Left forelimb (tissue), 1 donor: ENCODE measurements around the gene DKK3.
"Not testable (repeated sequence)": the region's sequence is repeated elsewhere in the genome, so short reads cannot be mapped to it uniquely, and the experiment has no call there.

ENCODE experiments used
- DNase-seq: peaks from one replicate; pipeline ENCODE4 v3.0.0-alpha.2; 2018; ENCODE audit warnings: low spot score

DKK3 gene

DNA sequence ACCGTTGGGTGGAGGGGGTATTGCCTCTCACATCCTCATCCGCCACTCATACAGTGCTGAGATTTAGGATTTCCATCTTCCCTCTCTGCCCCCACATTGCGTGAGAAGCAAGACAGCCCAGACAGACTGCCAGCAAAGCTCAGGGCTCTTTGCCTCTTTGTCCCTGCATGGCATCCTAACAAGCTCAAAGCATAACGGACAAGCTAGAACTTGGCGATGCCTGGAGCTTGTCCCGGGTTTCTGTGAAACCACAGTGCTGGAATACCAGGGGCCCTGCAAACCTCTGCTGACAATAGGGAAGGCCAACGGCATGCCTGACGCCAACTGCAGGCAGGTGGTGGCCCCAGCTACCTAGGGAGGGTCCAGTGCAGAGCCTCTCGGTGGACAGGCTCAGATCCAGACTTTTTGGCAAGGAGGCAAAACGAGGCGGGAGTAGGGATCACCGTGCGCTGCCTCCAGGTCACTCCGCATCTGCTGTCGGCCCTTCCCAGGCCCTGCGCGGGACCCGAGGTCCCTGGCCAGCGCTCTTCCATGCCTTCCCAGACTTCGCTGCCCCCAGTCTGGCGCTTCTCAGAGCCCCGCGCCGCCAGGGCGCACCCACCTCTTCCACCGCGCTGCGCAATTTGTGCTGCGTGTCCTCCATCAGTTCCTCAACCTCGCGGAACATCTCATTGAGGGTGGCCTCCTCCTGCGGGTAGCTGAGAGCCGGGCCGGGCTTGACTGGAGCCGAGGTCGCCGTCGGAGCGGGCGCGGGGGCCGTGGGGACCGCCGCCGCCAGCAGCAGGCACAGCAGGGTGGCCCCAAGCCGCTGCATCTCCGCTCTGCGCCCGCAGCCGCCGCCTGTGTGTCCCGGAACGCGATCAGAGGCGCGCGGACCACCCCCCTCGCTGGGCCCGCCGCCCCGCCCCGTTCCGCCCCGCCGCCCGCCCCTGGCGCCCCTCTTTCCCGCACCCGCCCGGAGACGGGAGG, at the start of gene DKK3:
TSS of gene DKK3 (minus strand) at position 858 of the 969 bp plus-strand sequence. CDS start at position 814, 44 bp downstream.
- DNase-seq = no peak

DNA sequence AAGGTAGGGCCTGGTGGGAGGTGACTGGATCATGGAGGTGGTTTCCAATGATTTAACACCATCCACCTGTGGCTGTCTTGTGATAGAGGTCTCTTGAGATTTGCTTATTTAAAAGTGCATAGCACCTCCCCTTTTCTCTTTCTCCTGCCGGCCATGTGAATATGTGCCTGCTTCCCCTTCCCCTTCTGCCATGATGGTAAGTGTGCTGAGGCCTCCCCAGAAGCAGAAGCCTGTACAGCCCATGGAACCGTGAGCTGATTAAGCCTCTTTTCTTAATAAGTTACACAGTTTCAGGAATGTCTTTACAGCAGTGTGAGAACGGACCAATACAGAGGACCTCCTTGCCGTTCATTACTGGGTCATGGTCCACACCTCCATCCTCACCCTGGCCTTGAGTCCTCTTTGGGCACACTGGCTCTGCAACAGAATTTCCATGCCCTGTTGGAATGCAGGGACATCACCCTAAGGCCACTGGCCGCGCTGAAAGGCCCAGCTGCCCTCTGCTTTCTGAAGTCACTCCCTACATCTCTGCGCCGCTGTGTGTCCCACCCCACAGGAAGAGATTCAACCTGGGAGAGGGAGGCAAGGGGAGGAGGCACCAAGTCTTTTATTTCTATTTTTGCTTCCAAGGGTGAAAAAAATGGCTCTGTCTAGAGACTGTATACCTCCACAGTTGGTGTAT, 49.0 kb upstream of the DKK3 start:
- DNase-seq = no peak

DNA sequence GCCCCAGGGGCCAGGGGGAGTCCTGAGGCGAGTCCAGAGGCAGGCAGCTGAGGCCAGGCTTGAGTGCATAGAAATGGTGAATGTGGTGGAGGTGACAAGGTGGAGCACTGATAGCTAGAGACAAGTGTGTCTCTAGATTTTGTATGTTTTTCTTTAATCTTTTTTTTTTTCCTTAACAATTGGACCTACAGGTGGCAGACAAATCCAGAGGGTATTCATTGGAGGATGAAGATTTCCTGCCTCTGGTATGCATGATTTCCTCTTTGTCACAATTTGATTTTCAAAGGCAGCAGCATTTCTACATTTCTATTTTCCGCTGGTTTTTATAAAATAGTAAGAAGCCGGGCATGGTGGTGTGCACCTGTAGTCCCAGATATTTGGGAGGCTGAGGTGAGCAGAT, 47.7 kb upstream of the DKK3 start:
- no peak for DNase-seq

DNA sequence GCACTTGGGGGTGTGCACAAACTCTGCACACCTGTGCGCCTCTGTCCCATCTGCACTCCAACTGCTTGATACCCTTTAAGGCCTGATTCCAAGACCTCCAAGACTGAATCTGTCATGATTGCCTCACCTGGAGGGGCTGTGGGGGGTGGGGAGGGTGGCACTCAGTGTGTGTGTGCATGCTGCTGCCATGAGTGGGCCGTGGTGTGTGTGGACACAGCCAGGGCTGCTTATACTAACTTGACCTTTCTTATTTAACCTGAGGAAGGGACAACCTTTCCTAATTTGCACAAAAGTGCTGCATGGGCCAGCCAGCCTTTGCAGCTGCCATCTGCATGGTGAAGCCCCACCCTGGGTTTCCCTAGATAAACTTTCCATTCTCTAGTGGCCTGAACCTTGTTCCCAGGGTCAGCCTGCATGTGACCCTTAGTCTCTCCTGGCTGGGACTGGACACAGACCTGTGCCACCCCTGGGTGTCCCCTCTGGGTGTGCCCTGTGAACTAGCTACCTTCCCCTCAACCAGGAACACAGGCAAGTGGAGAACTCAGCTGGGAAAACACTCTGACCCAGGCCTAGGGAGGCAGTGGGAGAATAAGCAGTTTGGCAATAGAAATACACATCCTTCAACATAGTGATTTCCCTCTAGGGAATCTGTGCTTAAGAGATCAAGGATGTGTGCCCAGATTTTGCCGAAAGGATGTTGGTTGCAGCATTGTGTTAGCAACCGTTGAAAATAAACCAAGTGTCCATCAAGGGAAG, 45.4 kb upstream of the DKK3 start:
- DNase-seq = no peak

DNA sequence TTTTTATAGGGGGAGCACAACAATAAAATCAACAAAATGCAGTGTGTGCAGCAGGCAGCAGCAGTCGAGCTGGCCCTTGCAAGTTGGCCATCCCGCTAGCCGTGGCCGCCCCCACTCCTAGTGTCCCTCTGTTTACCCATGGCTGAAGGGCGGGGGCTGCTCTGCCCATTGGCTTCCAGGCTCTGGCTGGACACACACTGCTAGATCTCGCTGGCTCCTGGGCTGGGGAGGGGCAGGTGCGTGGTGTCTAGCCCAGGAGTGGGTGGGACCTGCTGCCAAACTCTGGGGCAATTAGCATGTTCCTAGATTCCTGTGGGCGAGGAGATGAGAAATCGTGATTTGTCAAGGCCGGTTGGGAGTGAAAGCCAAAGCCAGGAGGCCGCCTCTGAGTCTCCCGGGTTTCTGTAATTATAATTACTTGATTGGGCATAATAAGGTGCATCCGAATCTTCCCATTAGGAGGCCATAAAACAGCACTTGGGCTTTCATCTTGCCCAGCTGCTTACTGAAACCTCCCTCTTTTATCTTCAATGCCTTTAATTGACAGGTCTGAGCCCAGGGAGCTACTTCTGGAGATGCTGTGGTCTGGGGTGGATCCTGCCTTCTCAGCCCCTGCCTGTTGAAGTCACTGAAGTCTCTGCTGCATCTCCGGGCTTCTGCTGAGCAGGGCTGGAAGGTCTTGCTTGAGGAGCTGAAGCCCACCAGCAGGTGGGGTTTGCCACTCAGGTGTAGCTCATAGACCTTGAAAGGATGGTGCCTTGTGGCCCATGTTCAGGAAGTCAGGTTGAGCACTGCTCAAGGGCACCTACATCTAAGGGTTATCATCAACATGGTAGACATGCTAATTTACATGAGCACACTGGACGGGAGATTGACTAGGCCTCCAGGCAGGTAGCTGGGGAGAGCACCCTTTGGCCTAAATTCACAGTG, 44.5 kb upstream of the DKK3 start:
- DNase-seq = no peak

DNA sequence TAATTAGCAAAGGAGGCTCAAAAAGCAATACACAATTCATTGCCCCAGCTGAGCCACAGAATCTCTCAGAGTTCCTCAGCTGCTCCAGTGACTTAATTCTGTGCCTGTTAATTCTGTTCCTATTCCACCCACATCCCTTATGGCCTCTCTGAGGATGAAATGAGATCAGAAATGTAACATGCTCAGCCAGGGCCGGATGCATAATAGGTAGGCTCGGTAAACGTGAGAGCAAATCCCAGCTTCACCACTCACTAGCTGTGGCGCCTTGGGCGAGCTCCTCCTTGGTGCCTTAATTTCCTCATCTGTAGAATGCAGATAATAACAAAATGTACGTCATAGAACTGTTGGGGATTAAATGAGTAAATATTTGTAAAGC, 42.8 kb upstream of the DKK3 start:
- DNase-seq = no peak

DNA sequence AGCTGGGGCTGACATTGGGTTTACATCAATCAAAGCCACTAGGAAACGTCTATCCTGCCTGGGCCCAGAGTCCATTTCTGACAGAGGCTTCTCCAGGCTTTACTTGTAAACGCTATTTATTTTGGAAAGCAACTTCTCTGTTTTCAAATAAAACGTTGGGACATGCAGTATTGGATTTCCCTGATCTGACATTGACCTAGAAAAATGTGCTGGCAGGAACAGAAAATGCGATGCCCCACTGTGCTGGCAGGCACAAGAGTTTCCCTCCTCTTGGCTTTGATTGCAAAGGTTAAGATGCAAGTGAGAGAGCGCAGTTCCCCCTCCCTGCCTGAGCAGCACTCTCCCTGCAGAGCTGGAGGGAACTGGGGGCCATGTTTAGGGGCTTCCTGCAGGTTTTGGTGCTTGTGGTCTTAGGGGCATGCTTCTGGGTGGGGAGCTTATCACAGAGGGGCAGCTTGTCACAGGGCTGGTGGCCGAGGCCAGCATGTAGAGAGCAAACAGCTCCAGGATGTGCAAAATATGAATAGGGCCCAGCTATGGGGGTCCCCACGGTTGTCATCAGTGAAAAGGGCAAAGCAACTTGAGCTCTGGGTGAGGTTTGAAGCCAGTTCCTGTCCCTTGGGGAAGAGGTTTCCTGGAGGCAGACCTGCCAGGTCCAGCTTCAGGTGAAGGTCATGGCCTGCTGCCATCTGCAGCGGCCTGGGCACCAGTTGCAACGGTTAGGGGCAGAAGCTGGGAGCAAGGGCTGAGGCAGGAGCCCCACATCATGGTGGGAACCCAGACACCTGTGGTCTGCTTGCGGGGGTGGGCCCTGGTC, 42.3 kb upstream of the DKK3 start:
- no peak for DNase-seq

DNA sequence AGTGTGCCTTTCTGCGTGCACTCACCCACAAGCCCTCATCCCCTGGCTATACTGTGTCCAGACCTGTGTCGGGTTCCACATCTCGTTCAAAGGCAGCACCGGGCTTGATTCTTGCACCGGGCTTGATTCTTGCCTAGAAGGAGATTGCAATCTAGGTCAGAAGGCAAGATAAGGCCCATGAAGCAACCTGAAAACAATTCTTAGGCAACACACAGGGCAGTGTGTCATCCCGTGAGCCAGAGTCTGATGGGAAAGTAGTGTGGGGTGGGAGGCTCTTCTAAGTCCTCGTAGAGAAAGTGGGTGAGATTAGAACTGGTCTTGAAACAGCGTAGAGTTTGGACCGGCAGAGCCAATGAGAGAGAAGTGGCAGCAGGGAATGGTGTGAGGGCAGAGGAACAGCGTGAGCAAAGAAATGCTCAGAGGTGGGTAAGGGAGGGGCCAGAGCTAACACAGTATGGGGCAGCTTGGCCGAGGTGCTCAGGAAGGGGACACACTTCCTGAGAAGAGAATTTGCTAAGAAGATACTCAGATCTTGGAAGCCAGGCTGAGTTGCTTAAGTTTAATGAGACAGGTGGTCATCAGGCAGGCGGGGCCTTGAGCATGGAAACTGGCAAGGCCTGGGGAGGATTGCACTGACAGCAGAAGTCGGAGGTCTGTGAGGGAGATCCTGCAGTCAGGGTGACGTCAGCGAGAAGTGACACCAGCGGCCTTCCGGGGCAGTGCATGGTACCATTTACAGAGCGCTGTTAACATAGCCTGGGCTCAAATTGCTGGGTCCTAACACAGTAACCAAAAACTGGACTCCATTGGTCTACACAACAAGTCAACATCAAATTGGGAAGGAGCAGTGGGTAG, 40.7 kb upstream of the DKK3 start:
- DNase-seq = no peak

DNA sequence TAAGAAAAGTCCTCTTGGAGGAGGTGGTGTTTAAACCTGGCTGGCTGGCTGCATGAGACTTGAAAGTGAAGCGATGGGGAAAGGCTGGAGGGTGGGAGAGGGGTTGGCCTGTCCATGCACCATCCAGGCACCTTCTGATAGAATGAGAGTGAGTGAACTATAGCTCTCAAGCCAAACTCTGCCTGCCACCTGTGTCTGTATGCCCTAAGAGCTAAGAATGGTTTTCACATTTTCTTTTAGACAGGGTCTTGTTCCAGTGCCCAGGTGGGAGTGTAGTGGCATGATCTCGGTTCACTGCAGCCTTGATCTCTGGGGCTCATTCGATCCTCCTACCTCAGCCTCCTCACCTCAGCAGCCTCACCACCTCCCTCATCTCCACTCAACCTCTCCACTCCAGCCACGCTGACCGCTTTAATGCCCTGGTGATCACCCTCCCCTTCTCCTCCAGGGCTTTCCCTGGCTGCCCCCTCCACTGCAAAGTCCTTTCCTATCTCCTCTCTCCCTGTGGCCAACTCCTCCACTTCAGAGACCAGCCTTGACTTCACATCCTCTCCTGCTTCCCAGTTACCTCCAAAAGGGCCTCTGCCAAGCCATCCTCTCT, 38.3 kb upstream of the DKK3 start:
- DNase-seq = no peak

DNA sequence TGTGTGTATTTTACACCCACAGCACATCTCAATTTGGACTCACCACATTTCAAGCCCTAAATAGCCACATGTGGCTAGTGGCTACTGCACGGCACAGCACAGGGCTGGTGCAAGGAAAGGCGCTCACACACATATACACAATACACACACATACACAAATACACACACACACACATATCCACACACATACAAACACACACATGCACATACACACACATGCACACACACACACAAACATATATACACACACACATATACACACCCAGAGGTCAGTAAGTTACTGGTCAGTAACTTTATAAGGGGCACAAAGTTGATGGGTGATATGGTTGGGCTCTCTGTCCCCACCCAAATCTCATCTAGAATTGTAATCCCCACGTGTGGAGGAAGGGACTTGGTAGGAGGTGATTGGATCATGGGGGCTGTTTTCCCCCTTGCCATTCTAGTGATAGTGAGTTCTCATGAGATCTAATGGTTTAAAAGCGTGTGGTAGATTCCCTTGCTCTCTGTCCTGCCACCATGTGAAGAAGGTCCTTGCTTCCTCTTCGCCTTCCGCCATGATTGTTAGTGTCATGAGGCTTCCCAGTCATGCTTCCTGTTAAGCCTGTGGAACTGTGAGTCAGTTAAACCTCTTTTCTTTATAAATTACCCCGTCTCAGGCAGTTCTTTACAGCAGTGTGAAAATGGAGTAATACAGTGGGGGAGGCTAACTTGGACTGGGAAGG, 37.6 kb upstream of the DKK3 start:
- no peak for DNase-seq

DNA sequence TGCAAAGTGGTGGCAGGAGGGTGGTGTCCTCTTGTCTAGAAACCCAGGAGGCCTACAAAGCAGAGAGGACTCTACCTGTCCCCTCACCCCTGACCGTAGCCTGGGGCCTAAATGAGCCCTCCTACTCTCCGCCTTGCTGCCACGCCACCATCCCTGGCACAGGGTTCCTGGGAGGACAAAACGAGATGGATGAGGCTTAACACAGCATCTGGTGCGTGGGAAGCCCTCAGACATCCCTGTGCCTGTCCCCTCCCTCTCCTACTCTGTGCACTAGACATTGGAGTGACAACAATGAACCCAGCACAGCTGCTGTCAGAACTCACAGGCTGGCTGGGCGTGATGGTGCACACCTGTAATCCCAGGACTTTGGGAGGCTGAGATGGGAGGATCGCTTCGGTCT, 36.4 kb upstream of the DKK3 start:
- DNase-seq = no peak

DNA sequence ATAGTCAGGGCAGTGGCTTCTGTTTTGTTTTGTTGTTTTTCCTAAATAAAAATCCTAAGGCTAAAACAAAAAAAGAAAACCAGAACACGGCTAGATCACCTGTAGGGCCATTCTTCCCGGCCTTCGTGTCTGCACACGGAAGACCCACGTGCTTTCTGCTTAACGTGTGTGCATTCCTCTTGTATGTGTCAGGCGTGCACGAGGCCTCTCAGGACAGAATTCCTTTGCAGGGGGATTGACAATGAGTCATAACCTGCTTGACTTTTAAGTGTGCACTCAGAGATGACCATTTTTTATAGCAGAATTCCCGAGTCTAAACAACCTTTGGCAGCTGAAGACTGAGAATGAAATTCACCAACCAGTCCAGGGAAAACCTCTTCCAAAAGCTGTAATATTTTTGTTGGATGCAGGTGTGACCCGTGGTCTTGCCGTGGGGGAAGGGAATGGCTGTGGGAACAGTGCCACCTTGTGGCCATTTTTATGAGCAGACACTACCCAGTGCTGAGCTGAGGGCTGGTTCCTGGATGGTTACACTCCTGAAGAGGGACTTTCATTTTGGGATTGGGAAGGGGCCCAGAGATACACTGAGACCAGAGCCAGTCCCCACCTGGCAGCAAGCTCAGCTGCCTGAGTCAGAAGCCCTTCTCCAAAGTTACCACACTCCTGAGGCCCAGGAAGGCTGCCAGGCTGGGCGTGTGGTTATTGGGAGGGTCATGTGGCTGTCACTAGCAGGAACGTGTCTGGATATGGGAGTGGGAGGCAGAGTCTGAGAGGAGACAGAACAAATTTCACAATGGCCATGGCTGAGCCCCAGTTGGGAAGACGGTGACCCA, 35.7 kb upstream of the DKK3 start:
- peak; percentile 88 for DNase-seq

DNA sequence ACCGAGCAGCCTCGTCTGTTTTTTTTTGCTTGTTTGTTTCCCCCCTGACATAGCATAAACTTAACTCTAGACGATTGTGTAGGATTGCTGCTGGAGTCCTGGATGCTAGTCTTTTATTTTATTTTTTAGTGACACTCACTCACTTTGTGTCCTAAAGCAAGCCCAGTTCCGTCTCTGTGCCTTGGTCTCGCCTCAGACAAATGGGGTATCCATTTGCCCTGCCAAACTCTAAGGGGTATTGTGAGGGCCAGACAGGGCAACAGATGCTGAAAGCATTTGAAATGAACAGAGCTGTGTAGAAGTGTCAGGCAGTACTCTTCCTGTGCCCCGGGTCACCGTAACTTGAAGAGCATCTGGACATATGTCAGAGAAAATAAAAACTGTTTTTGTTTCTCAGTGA, 34.8 kb upstream of the DKK3 start:
- no peak for DNase-seq

DNA sequence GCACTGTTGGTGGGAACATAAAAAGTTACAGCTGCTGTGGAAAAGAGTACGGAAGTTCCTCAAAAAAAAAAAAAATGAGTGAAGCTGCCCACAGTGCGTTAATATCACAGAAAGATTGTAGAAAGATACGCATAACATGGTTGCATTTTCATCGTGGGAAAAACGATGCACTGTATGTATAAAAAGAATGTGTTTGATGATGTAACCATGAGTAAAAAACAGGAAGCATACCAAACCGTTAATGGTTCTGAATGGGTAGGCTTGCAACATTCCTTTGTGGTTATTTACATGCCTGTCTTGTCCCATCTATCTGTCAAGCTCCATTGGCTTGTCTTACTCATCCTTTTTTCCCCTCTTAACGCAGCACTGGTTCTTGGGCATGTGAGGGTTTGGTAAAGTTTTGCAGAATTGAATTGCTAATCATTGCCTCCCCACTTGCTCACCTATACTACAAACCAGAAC, 33.8 kb upstream of the DKK3 start:
- no peak for DNase-seq

DNA sequence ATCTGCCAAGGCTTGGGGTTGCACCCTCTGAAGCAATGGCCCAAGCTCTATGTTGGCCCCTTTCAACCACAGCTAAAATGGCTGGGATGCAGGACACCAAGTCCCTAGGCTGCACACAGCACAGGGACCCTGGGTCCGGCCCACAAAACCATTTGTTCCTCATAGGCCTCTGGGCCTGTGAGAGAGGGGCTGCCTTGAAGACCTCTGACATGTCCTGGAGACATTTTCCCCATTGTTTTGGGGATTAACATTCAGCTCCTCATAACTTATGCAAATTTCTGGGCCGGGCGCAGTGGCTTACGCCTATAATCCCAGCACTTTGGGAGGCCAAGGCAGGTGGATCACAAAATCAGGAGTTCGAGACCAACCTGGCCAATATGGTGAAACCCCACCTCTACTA, 32.3 kb upstream of the DKK3 start:
- not testable (repeated sequence) for DNase-seq

DNA sequence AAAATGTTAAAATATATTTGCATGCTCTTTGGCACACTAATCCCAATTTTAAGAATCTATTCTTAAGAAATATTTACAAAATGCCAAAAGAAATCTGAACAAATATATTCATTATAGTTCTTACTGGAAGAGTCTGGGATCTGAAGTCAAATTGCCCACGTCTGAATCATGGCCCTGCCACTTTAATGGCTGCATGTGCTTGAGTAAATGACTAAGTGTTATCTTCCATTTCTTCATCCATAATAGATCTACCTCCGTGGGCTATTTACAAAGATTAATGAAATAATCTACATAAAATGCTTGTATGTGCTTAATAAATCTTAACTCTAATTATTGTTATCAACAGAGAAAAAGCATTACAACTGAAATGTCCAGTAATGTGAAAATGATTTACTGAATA, 24.5 kb upstream of the DKK3 start:
- no peak for DNase-seq

DNA sequence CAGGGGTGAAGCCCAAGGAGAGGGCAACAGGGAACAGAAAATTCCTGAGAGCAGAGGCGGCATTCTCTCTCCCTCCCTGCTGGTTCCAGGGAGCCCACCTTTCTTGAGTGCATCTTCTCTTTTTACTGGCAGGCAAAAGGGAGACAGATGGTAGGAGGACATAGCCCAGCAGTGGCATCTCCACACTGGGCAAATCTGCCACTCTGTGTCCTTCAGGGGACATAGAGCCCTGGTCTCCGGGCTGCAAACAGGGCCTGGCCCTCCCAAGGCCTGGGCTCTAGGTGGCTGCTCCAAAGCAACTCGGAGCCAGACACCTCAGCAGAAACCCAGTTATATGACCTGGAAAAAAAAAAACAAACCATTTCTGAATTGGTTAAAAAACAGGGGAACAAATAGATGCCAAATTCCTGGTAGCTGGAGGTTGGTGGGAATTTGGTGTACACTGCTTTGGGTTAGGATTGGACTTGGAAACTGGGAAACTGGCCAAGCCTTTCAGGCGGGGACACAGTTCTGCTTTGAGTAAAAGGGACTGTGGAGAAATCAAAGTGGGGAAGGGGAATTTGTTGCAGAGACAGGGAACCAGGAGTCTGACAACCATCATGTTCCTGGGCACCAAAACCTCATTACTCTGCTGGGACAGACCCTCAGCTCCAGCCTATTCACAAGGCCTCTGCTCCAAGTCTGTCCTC, 23.6 kb upstream of the DKK3 start:
- DNase-seq = no peak
